Esophagus squamous epithelium (tissue), 4 donors: Measurements from ENCODE around the gene RNU2-1.

Experiments used
- POLR2A ChIP-seq, 4 donors: fragments of 450-650 bp; IDR thresholded peaks; one replicate each; pipeline ENCODE4 v1.6.1; 2017; ENCODE audit warnings: antibody characterized with exemption in 4 of 4, mild to moderate bottlenecking in 4 of 4, moderate library complexity in 3 of 4
- TF ChIP-seq, protein P1 (sequence below), 6 experiments: fragments of 450-650 bp in 4 of 6; fragments of 200-600 bp in 2 of 6; sonication (generic) in 2 of 6; IDR thresholded peaks; one replicate each; pipeline ENCODE4 v1.5.1; 2016 to 2019; ENCODE audit warnings: antibody characterized with exemption in 6 of 6, mild to moderate bottlenecking in 4 of 6, moderate library complexity in 4 of 6

DNA sequence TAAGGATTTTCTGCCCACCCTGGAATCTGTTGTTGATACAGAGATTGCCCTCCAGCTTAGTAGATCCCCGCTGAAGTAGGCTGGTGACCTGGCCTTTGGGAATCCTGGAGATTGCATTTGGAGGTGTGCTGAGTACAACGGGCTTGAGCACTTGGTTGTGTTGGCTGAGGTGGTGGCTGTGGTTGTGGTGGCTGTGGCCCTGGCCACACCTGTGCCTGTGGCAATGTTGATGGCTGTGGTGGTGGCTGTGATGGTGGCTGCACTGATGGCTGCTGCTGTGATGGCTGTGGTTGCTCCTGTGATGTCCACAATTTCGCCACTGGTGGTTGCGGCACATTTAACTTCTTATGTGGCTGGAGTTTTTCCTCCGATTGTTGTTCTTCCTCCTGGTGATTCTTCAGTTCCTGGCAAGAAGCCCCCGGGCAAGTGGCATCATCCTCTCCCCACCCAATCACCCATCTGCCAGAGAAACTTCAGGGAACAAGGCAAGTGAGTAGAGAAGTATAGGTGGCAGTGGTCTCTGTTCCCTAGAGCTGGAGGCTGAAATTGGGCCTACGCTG lies 9.6 kb downstream of the RNU2-1 start:
- TF ChIP-seq, protein P1, sequence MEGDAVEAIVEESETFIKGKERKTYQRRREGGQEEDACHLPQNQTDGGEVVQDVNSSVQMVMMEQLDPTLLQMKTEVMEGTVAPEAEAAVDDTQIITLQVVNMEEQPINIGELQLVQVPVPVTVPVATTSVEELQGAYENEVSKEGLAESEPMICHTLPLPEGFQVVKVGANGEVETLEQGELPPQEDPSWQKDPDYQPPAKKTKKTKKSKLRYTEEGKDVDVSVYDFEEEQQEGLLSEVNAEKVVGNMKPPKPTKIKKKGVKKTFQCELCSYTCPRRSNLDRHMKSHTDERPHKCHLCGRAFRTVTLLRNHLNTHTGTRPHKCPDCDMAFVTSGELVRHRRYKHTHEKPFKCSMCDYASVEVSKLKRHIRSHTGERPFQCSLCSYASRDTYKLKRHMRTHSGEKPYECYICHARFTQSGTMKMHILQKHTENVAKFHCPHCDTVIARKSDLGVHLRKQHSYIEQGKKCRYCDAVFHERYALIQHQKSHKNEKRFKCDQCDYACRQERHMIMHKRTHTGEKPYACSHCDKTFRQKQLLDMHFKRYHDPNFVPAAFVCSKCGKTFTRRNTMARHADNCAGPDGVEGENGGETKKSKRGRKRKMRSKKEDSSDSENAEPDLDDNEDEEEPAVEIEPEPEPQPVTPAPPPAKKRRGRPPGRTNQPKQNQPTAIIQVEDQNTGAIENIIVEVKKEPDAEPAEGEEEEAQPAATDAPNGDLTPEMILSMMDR (IDR thresholded peaks at IDR 0.05) = no peak
- TF ChIP-seq POLR2A (IDR thresholded peaks at IDR 0.05) = no peak
